IPS DF 6.9 (cell line): ENCODE data around the gene RWDD2A.

ENCODE experiments used
- DNase-seq: peaks from one replicate; pipeline ENCODE4 v3.0.0-alpha.2; 2013; ENCODE audit warnings: low read depth, low spot score
- H3K27ac ChIP-seq: one replicate; pipeline ENCODE4 v1.5.1; 2013; ENCODE audit warnings: low read length, control low read depth
- H3K27me3 ChIP-seq: 2 replicates; pipeline ENCODE4 v1.6.1; 2013; ENCODE audit warnings: mild to moderate bottlenecking, low read length; ENCODE audit not compliant: control insufficient read depth, insufficient read depth
- H3K36me3 ChIP-seq: 2 replicates; pipeline ENCODE4 v1.6.1; 2013; ENCODE audit warnings: low read length; ENCODE audit not compliant: control insufficient read depth, insufficient read depth
- H3K4me1 ChIP-seq: 2 replicates; pipeline ENCODE4 v1.6.1; 2013; ENCODE audit warnings: low read length; ENCODE audit not compliant: control insufficient read depth, insufficient read depth
- H3K4me3 ChIP-seq: 2 replicates; pipeline ENCODE4 v1.5.1; 2013; ENCODE audit warnings: mild to moderate bottlenecking, low read length
- H3K9me3 ChIP-seq: 2 replicates; pipeline ENCODE4 v1.6.1; 2013; ENCODE audit warnings: low read length, inconsistent platforms; ENCODE audit not compliant: control insufficient read depth, insufficient read depth
- WGBS: extraction: QIAGEN DNeasy Blood & Tissue Kit; methylation state at CpG from one replicate; pipeline ENCODE4 v1.1.7; 2013; ENCODE audit warnings: mixed read lengths, missing lambda C conversion rate; ENCODE audit not compliant: insufficient read length, insufficient coverage; 5-methylcytosine and 5-hydroxymethylcytosine counted together

The RWDD2A gene

GRCh38 chr6:83198486-83199172 is 5.5 kb downstream of the RWDD2A start:
- WGBS = no CpG with 5 or more reads among the region's 4 CpGs
- Histone ChIP-seq H3K4me1 (no peaks in the 10 kb centered on the region), H3K27me3 (no peaks in the 10 kb centered on the region), H3K4me3 (no peak overlapping the region), H3K9me3 (no peaks in the 10 kb centered on the region), H3K36me3 (peaks cover 4% of the 10 kb centered on the region; the same call in 1 of the 2 replicates), H3K27ac (no peak overlapping the region)
- no peak for DNase-seq

GRCh38 chr6:83199173-83199862 is 6.2 kb downstream of the RWDD2A start:
- Histone ChIP-seq H3K27ac (no peak overlapping the region), H3K4me3 (no peak overlapping the region), H3K9me3 (no peaks in the 10 kb centered on the region), H3K36me3 (peaks cover 4% of the 10 kb centered on the region; the same call in 1 of the 2 replicates), H3K27me3 (no peaks in the 10 kb centered on the region), H3K4me1 (no peaks in the 10 kb centered on the region)
- WGBS = no CpG with 5 or more reads among the region's 5 CpGs
- DNase-seq = no peak

- Histone ChIP-seq H3K4me1 (no peaks in the 10 kb centered on the region), H3K27me3 (no peaks in the 10 kb centered on the region), H3K4me3 (no peak overlapping the region), H3K36me3 (peaks cover 4% of the 10 kb centered on the region; the same call in 1 of the 2 replicates), H3K9me3 (no peaks in the 10 kb centered on the region), H3K27ac (no peak overlapping the region)
- no CpG with 5 or more reads among the region's 2 CpGs for whole genome bisulfite sequencing
- no peak for DNase-seq
Measured at GRCh38 chr6:83199863-83200225, 6.7 kb downstream of the RWDD2A start.

DNA sequence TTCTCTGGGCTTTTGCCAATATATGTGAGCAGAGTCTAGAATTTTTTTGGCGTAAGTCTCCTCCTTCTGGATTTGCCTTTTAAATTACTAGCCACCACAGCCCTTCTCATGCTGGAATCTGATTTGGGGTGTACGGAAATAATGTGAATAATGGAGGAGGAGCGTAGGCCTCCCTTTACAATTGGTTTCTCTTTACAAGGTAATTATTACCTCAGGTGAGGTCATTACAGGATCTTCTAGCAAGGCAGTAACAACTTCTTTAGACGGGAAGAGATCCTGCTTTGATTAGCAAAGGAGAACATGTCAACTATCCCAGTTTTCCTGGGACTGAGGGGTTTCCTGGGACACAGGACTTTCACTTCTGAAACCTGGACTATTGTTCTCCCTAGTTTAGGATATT is 8.9 kb downstream of the RWDD2A start:
- Histone ChIP-seq H3K4me3 (no peak overlapping the region), H3K9me3 (no peaks in the 10 kb centered on the region), H3K27me3 (no peaks in the 10 kb centered on the region), H3K4me1 (no peaks in the 10 kb centered on the region), H3K27ac (no peak overlapping the region), H3K36me3 (peaks cover 4% of the 10 kb centered on the region; the same call in 1 of the 2 replicates)
- DNase-seq = no peak
- WGBS = no CpG with 5 or more reads among the region's 4 CpGs

GRCh38 chr6:83215131-83216047 is 22.2 kb downstream of the RWDD2A start:
- Histone ChIP-seq H3K4me1 (no peaks in the 10 kb centered on the region), H3K36me3 (no peaks in the 10 kb centered on the region), H3K9me3 (no peaks in the 10 kb centered on the region), H3K27ac (no peak overlapping the region), H3K27me3 (no peaks in the 10 kb centered on the region), H3K4me3 (no peak overlapping the region)
- no peak for DNase-seq
- WGBS = no CpG with 5 or more reads among the region's 7 CpGs

DNA sequence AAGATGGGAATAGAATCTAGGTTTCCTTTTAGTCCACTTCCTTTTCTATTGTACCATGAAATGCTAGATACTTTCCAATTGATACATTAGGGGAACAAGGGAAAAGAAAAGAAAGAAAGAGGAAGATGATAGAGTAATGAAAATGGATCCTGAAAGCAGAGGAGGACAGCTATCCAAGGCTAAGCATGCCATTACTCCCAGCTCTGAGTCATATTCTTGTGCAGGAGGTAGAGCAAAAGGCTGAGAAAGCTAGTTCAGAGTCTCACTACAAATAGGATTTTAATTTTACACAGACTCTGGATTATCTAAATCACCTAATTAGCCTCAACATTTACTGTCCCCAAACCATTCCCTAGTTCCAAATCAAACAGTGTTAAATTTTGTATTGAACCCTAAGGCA is 23.6 kb downstream of the RWDD2A start:
- Histone ChIP-seq H3K9me3 (no peaks in the 10 kb centered on the region), H3K27ac (no peak overlapping the region), H3K4me1 (no peaks in the 10 kb centered on the region), H3K27me3 (no peaks in the 10 kb centered on the region), H3K4me3 (no peak overlapping the region), H3K36me3 (no peaks in the 10 kb centered on the region)
- DNase-seq = no peak

- no CpG with 5 or more reads among the region's 3 CpGs for WGBS
- no peaks in the 10 kb centered on the region for H3K4me1 ChIP-seq
- no peaks in the 10 kb centered on the region for H3K27me3 ChIP-seq
- H3K36me3 ChIP-seq = no peaks in the 10 kb centered on the region
- no peak for DNase-seq
- no peak overlapping the region for H3K27ac ChIP-seq
- no peaks in the 10 kb centered on the region for H3K9me3 ChIP-seq
- H3K4me3 ChIP-seq = no peak overlapping the region
Measured at GRCh38 chr6:83218646-83219045, 25.5 kb downstream of the RWDD2A start.

DNA sequence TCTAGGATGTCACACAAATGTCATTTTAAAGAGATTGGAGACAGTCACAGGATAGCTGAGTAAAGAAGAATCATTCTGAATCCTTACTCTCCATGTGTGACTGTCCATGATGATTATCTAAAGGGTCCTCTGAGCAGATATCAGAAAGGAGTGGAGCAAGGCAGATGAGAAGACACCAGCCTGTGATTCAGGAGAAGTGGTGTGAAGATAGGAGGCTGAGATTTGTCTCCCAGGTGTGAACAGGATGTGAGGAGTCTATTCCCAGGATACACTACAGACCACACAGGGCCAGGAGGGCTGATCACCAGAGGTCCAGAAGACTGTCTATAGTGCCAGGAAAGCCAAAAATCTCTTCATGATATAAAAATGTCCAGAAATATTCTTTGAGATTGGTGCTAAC is 27.0 kb downstream of the RWDD2A start:
- Histone ChIP-seq H3K27me3 (no peaks in the 10 kb centered on the region), H3K4me1 (no peaks in the 10 kb centered on the region), H3K4me3 (no peak overlapping the region), H3K36me3 (no peaks in the 10 kb centered on the region), H3K9me3 (no peaks in the 10 kb centered on the region), H3K27ac (no peak overlapping the region)
- no peak for DNase-seq

DNA sequence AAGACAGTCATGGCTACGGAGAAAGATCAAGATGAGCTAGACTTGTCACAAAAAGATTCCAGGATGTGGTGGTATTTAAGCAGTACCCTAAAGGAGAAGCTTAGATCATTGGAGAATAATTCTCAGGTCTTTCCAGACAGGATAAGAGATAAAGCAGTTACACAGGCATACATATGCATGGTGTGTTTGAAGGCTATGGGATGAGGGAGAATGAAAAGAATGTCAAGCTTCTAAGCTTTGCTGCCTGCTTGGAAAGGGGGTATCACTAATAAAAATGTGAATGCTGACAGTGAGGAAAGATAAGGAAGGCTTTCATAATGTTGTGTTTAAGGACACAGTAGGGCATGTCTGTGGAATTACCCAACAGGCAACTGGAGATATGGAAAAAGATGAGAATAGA is 28.1 kb downstream of the RWDD2A start:
- Histone ChIP-seq H3K27me3 (no peaks in the 10 kb centered on the region), H3K4me1 (no peaks in the 10 kb centered on the region), H3K36me3 (no peaks in the 10 kb centered on the region), H3K4me3 (no peak overlapping the region), H3K27ac (no peak overlapping the region), H3K9me3 (no peaks in the 10 kb centered on the region)
- no CpG with 5 or more reads among the region's 1 CpG for WGBS
- DNase-seq = no peak

- Histone ChIP-seq H3K4me1 (no peaks in the 10 kb centered on the region), H3K27ac (no peak overlapping the region), H3K36me3 (no peaks in the 10 kb centered on the region), H3K4me3 (no peak overlapping the region), H3K27me3 (no peaks in the 10 kb centered on the region), H3K9me3 (no peaks in the 10 kb centered on the region)
- no CpG with 5 or more reads among the region's 3 CpGs for WGBS
- DNase-seq = no peak
Measured at GRCh38 chr6:83221889-83222479, 28.8 kb downstream of the RWDD2A start.
